Fibroblast of the aortic adventitia (primary cell): ENCODE measurements around the gene RAP1GAP2. TPM values are rescaled to one million over a fixed set of nuclear protein-coding genes. Genes with fewer than 3 reads are reported as not detected.

Source experiments
- DNase-seq: peaks from one replicate; pipeline ENCODE4 v3.0.0-alpha.2; 2010; ENCODE audit warnings: low read depth
- H3K4me3 ChIP-seq: 2 replicates; pipeline ENCODE4 v1.5.1; 2011; ENCODE audit warnings: low read depth, mild to moderate bottlenecking, control low read depth, low read length, moderate library complexity
- total RNA-seq: library from RNA; depleted of rRNA; stranded (reverse); fragments of >200 nt; gene quantifications from 2 replicates; pipeline ENCODE4 v1.2.3, GENCODE V29; 2012; ENCODE audit warnings: low replicate concordance
- TF ChIP-seq, protein P1 (sequence below): IDR thresholded peaks from 2 replicates; pipeline ENCODE4 v1.5.1; 2011; ENCODE audit warnings: mild to moderate bottlenecking, low read length, control low read depth, inconsistent platforms; ENCODE audit not compliant: insufficient read depth

RAP1GAP2 gene
- total RNA-seq, 1 donor: 5.0 TPM

DNA sequence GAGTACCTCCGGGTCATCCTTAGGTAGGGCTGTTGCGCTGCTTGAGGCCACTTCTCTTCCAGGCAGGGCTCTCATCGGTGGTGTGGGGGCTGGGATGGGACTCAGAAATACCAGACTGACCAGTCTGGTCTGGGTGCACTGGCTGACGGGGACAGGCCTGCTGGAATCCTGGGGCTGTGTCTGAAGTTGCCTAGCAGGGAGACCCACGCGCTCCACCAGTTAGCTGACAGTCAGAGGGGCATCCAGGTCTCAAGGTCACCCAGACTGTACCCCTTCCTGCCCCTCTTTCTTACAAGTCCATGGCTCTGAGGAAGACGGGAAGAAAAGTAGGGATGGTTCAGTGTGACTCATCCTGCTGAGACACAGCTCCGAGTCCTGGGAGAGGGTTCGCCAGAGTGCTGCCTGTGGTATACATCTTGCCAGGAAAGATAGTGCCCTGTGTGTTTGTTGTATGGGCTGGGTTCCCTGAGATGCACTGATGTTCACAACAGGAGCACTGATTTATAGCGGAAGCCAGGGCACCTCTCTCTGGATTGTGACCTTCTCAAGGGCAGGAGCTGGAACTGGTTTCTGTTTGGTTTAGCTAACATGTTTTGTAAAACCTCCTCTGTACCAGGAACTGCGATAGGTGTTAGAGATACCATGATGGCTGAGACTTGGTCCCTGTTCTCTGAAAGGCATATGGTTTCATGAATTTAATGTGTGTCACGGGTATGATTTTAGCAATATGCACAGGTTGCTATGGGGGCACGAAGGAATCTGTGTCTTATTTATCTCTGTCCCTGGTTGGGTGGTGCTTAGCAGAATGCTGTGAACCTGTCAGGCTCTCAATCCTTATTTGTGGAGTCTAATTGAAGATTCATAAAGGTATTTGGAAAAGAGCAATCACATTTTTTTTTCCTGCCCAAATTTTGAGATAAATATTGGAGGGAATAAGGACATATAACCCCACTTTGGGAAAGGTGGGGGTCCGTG lies 169.7 kb downstream of the RAP1GAP2 start:
- no peak overlapping the region for H3K4me3 ChIP-seq
- TF ChIP-seq, protein P1, sequence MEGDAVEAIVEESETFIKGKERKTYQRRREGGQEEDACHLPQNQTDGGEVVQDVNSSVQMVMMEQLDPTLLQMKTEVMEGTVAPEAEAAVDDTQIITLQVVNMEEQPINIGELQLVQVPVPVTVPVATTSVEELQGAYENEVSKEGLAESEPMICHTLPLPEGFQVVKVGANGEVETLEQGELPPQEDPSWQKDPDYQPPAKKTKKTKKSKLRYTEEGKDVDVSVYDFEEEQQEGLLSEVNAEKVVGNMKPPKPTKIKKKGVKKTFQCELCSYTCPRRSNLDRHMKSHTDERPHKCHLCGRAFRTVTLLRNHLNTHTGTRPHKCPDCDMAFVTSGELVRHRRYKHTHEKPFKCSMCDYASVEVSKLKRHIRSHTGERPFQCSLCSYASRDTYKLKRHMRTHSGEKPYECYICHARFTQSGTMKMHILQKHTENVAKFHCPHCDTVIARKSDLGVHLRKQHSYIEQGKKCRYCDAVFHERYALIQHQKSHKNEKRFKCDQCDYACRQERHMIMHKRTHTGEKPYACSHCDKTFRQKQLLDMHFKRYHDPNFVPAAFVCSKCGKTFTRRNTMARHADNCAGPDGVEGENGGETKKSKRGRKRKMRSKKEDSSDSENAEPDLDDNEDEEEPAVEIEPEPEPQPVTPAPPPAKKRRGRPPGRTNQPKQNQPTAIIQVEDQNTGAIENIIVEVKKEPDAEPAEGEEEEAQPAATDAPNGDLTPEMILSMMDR: no peak
- DNase-seq: peak; percentile 30

DNA sequence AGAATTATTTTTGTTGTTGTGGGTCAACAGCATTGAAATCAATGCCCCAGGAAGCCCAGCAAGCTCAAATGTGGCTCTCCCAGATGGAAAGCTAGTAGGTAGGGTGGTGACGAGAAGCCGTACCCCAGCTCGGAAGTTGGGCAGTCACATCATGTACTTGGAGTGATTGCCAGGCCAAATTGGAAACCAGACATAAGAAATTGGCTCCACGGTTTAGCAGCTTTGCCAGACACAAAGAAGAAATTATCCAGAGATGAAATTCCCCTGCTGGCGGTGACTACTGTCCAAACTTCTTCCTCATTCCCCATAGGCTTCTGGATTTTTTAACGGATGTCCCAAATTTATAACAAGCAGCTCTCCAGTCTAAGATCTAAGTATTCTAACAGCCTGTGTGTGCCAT lies 171.3 kb downstream of the RAP1GAP2 start:
- TF ChIP-seq, protein P1: no peak
- H3K4me3 ChIP-seq: no peak overlapping the region
- DNase-seq: peak; percentile 16

DNA sequence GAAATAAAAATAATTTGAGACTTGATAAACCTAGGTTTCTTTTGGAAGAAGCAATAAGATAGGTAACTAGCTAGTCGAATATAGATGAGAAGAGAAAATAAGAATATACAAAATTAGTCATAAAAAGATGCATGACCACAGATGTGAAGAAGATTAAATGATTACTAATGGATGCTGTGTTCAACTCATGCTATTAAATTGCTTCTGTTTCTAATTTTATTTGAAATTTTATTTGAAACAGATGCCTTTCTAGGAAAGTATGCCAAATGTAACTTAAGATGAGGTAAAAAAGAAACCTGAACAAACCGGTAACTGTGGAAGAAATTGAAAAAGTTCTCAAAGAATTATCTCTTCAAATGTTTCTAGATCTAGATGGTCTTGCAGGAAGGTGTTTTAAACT lies 175.6 kb downstream of the RAP1GAP2 start:
- DNase-seq: no peak
- TF ChIP-seq, protein P1: no peak
- no peak overlapping the region for H3K4me3 ChIP-seq

DNA sequence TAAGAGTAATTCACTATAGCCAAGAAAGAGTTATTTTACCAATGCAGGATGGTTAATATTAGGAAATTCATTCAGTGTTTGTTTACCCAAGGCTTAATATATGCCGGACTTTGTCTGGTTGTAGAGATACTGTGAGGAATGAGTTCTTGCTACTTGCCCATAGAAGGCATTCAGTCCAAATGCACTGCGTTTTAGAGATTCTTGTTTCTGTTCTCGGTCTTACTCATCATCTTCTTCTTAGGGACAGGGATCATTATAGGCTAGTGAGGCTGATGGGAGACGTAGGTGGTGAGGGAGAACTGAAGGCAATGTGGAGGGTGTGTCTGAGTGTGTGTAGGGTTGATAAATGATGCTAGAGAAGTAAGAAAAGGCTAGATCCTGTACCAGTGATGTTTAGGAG lies 176.5 kb downstream of the RAP1GAP2 start:
- H3K4me3 ChIP-seq: no peak overlapping the region
- TF ChIP-seq, protein P1: no peak
- DNase-seq: no peak

DNA sequence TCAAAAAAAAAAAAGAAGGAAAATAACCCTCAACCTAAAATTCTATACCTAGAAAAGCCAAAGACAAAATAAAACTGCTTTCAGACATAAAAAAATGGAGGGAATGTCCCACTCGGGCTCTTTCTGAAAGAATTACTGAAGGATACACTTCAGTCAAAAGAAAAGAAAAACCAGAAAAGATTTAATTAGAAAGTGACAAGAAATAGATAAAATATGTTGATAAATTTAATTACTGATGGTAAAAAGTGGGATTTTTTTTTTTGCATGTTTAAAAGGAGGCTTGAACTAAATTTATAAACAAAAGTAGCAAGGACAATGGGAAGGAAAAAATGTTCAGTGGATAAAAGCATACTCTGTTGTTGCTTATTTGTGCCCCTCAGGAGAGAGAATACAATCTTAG lies 178.1 kb downstream of the RAP1GAP2 start:
- no peak for DNase-seq
- TF ChIP-seq, protein P1: no peak
- H3K4me3 ChIP-seq: no peak overlapping the region

DNA sequence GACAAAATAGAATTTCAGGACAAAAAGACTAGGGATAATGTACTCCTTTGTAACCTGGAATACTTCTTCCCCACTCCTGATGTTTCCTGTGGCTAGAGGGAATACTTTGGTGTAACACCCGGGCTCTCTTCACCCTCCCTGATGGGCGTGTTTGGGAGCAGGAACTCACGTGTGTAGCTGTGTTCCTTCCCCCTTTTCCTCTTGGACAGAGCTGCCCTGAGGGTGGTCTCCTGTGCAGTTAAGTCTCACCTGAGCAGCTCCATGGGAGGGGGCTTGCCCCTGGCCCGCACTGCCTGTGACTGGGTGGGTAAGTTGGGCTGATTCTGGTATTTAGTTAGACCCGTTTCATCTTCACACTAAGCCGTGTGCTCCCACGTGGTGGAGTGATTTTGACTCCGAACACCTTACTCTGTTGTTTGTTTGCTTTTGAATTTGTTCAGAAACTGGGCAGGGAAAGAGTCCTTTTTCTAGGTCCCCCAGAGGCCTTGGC lies 179.3 kb downstream of the RAP1GAP2 start:
- DNase-seq: peak; percentile 83
- H3K4me3 ChIP-seq: peak overlapping the region; percentile 76
- TF ChIP-seq, protein P1: no peak
